HPDE6-E6E7 (cell line): ENCODE results near the gene SRA1.

ENCODE experiments used
- DNase-seq: peaks from one replicate; pipeline ENCODE4 v3.0.0; 2011; ENCODE audit warnings: missing footprints; ENCODE audit errors: extremely low spot score

Gene SRA1

GRCh38 chr5:140570488-140570887, 13.2 kb upstream of the SRA1 start:
- DNase-seq, result no peak

DNA sequence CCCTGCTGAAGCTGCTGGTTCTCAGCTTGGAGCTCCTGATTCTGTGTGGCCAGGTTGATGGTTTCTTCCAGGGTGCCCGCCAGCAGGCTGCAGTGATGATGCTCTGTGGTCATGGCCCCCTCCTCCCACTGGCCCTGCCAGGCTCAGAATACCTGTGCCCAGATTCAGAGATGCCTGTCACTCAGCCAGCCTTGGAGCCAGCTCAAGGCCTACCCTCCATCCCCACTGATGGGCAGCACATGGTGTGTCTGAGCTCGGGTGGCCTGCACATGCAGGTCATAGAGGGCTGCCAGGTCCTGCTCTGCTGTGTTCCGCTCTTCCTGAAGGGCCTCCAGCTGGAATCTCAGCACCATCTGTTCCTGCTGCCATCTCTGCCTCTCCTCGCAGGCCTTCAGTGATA, 12.8 kb upstream of the SRA1 start:
- no peak for DNase-seq

GRCh38 chr5:140569197-140569596, 11.9 kb upstream of the SRA1 start:
- DNase-seq, result no peak

GRCh38 chr5:140568443-140569063, 11.3 kb upstream of the SRA1 start:
- DNase-seq, result no peak

GRCh38 chr5:140567871-140568270, 10.6 kb upstream of the SRA1 start:
- DNase-seq, result no peak

- no peak for DNase-seq
Measured at GRCh38 chr5:140567136-140567818, 10.0 kb upstream of the SRA1 start.

DNA sequence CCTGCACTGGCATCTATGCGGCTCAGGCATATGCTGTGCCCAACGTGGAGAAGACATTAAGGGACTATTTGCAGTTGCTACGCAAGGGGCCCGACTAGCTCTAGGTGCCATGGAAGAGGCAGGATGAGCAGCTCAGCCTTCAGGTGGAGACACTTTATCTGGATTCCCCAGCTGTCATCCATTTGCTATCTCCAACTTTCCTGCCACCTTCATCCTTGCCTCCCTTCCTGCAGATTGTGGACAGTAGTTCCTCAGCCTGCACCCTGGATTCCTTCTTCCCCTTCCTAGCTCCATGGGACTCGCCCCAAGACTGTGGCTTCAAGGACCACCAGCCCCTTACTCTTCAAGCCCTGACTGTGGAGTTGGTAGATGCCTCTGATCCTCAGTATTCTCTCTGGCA, 9.4 kb upstream of the SRA1 start:
- DNase-seq, result no peak

GRCh38 chr5:140565780-140566095, 8.5 kb upstream of the SRA1 start:
- no peak for DNase-seq

GRCh38 chr5:140565024-140565779, 7.9 kb upstream of the SRA1 start:
- DNase-seq, result peak; percentile 22

DNA sequence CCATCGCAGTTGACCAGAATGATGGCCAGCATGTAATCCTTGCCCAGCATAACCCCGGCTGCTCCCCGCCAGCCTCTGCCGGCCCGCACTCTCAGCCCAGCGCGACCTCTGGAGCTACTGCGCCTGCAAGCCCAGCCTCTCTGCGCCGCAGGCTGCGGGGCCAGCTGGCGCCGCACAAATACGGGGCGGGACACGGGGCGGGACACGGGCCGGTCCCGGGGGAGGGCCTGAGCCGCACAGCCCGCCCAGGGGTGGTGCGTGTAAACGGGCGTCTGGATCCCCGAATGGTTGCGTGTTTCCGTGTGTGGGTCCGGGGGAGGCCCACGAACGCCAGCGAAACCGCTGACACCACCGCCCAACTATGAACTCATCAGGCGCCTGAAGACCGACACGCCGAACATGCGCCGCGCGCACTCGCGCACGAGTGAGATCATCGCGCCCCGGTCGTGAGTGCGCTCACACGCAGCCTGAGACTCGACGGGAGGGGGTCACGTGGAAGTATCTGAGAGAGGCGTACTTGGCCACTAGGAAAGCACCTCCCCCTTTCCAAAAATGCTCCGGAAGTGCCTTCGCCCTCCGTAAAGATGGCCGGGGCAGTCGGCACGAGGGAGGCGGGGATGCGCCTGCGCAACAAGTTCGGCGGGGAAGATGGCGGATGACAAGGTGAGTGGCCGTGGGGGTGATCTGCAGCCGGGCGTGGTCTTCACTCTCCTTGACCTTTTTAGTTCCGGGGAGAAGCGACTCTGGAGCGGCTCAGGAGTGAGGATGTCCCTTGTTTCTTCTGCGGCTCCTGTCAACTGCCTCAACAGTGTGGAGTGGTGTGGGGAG, 7.1 kb upstream of the SRA1 start, which contains the start of the genes APBB3 and SLC35A4:
TSS of gene APBB3 (minus strand) at position 403 of the 828 bp plus-strand sequence. CDS start at position 50, 353 bp downstream.
TSS of gene SLC35A4 (plus strand) at position 633 of the 828 bp plus-strand sequence. CDS start 2,342 bp downstream, outside the sequence.
- DNase-seq, result peak; percentile 94

GRCh38 chr5:140563596-140563995, 6.3 kb upstream of the SRA1 start:
- DNase-seq, result no peak

- no peak for DNase-seq
Measured at GRCh38 chr5:140561753-140562523, 4.7 kb upstream of the SRA1 start.

- no peak for DNase-seq
Measured at GRCh38 chr5:140560227-140560626, 3.0 kb upstream of the SRA1 start.

DNA sequence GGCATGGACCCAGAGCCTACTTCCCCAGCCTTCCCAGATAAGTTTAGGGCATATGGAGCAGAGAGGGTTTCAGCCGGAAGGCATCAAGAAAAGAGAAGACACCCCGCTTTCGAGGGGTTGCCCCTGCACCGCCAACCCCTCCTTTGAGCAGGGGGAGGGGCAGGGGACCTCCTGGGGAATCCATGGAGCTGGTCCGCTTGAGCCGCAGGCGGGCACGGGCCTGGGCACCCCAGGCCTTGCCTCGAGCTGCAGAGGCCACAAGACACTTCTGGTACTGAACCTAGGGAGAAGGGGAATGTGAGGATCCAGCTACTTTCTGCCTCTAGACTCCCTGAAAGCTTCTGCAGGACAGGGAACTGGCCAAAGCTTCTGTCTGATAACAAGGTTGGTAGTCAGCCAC, 1.3 kb upstream of the SRA1 start:
- no peak for DNase-seq

GRCh38 chr5:140557965-140558364, 692 bp upstream of the SRA1 start:
- DNase-seq, result no peak

DNA sequence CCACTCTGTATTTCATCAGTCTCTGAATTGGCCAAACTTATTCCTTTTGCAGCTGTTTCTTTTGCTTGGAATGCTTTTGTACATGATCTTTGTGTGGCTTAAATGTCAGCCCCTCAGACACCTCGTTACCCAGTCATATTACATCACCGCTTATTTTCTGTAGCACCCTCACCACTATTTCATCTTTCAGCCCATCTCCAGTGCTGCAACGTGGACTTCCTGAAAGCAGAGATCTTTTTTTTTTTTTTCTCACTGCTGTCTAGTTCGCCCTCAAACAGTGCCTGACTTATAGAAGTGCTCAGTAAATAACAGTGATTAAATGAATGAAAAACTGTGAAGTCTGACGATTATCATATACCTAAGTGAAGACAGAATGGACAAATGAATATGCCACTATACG, 835 bp downstream of the SRA1 start:
- DNase-seq, result no peak

DNA sequence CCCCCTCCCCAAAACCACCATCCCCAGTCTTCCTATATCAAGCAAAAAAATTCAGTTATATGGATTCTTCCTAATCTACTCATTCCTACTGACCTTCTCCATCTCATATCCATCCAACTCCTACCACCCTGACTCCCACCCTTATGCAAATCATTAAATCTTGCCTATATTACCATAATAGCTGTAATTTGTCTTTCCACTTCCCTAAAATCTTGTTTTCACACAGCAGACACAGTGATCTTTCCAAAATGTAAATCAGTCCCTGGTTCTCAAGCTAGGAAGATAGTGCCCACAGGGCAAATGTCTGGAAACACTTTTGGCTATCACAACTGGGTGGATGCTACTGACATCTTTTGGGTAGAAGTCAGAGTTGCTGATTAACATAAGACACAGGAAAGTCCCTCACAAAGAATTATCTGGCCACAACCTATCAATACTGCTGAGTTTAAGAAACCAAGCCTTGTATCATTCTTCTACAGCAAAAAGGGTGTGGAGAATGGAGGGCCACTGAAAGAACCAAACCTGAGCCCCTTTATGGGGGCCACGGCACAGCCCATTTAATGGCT, 1.4 kb downstream of the SRA1 start:
- no peak for DNase-seq

DNA sequence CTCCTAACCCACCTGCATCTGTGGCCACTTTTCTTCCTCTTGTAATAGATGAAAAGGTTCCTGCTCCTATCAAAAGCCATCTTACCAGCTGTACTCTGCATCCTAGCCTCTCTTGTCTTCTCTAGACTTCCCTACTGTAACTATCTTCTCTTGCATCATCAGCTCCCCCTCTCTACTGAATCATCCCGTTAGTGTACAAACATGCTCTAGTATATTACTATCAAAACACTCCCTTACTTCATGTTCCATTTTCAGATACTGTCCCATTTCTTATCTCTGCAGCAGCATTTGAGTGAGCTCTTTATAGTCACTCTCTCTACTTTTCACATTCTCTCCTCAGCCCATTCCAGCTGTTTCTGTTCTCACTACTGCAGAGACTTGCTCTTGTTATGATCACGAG, 2.8 kb downstream of the SRA1 start:
- DNase-seq, result no peak

DNA sequence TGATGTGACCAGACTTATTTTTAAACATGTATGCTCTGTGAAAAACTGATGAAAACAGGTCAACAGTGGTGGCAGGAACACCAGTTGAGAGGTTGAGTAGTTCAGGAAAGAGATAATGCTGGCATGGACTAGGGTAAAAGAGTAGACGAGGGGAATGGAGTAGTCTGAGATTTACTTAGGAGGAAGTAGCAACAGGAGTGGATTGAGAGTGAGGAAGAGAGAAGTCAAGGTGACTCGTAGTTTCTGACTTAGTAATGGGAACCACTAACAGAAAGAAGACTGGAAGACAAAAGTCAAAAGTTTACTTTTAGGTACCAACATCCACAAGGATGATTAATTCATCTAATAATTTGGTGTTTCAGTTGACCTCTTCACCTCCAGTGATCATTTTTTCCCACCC, 3.6 kb downstream of the SRA1 start:
- no peak for DNase-seq

- DNase-seq, result no peak
Measured at GRCh38 chr5:140551872-140552271, 5.4 kb downstream of the SRA1 start.
